PFSK-1 (cell line): ENCODE results near the gene SELENOI.

Source experiments
- FOXP2 ChIP-seq: optimal IDR thresholded peaks from 2 replicates; pipeline ENCODE3; 2011; ENCODE audit warnings: borderline replicate concordance, control low read depth, inconsistent platforms; ENCODE audit not compliant: insufficient read depth; ENCODE audit errors: extremely low read length, extremely low read depth
- POLR2AphosphoS5 ChIP-seq: IDR thresholded peaks from 2 replicates; pipeline ENCODE4 v1.6.1; 2012; ENCODE audit warnings: low read depth, mild to moderate bottlenecking, control low read depth, low read length, moderate library complexity
- SIN3A ChIP-seq: IDR thresholded peaks from 2 replicates; pipeline ENCODE4 v1.6.1; 2012; ENCODE audit warnings: mild to moderate bottlenecking, low read length, moderate library complexity, borderline replicate concordance; ENCODE audit not compliant: insufficient read depth
- TAF1 ChIP-seq: IDR thresholded peaks from 2 replicates; pipeline ENCODE4 v1.6.1; 2012; ENCODE audit warnings: low read length, control low read depth, borderline replicate concordance; ENCODE audit not compliant: insufficient read depth
- TF ChIP-seq, protein P1 (sequence below), 2 experiments: IDR thresholded peaks; 2 replicates each; pipeline versions ENCODE4 v1.6.1 to v1.8.0; 2011 to 2012; ENCODE audit warnings: low read depth in 2 of 2, low read length in 2 of 2, control low read depth in 1 of 2, inconsistent platforms in 1 of 2, mild to moderate bottlenecking in 1 of 2, moderate library complexity in 1 of 2; ENCODE audit not compliant: insufficient read depth in 1 of 2

DNA sequence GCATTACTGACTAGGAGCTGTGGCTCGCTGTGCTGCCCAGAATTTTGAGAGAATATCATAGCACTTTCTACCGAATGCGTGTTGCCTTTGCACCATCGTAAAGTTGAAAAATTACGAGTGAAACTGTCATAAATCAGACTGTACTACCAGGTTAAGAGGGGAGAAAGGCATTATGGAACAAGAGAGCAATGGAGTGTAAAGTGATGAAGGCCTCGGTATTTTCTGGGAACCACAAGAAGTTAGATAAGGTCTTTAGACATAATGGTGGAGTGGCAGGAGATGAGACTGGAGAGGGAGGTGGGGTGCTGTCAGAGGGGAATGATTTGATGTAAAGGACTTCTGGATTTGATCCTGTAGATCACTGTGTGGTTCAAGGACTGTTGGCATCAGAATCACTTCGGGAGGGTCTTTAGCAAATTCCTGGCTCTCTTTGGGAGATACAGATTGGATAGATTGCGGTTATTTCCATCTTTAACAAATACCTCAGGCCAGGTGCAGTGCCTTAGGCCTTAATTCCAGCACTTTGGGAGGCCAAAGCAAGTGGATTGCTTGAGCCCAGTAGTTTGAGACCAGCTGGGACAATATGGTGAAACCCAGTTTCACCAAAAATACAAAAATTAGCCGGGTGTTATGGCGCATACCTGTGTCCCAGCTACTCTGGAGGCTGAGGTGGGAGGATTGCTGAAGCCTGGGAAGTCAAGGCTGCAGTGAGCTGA lies 5.6 kb downstream of the SELENOI start:
- TF ChIP-seq POLR2AphosphoS5 (no peak), SIN3A (no peak), TAF1 (no peak), FOXP2 (no peak)
- TF ChIP-seq, protein P1, sequence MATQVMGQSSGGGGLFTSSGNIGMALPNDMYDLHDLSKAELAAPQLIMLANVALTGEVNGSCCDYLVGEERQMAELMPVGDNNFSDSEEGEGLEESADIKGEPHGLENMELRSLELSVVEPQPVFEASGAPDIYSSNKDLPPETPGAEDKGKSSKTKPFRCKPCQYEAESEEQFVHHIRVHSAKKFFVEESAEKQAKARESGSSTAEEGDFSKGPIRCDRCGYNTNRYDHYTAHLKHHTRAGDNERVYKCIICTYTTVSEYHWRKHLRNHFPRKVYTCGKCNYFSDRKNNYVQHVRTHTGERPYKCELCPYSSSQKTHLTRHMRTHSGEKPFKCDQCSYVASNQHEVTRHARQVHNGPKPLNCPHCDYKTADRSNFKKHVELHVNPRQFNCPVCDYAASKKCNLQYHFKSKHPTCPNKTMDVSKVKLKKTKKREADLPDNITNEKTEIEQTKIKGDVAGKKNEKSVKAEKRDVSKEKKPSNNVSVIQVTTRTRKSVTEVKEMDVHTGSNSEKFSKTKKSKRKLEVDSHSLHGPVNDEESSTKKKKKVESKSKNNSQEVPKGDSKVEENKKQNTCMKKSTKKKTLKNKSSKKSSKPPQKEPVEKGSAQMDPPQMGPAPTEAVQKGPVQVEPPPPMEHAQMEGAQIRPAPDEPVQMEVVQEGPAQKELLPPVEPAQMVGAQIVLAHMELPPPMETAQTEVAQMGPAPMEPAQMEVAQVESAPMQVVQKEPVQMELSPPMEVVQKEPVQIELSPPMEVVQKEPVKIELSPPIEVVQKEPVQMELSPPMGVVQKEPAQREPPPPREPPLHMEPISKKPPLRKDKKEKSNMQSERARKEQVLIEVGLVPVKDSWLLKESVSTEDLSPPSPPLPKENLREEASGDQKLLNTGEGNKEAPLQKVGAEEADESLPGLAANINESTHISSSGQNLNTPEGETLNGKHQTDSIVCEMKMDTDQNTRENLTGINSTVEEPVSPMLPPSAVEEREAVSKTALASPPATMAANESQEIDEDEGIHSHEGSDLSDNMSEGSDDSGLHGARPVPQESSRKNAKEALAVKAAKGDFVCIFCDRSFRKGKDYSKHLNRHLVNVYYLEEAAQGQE (IDR thresholded peaks at IDR 0.05; ENCODE audit: insufficient read depth in 1 of 2, low read depth in 2 of 2, low read length in 2 of 2) = no peak
